Epithelial cell of proximal tubule (primary cell): ENCODE results near the gene QDPR. TPM values are rescaled to one million over a fixed set of nuclear protein-coding genes. Genes with fewer than 3 reads are reported as not detected.

Experiments
- DNase-seq: peaks from one replicate; pipeline ENCODE4 v3.0.0-alpha.2; 2011; ENCODE audit warnings: low read depth
- H3K4me3 ChIP-seq: 2 replicates; pipeline ENCODE4 v1.5.1; 2011; ENCODE audit warnings: low read depth, mild to moderate bottlenecking, low read length
- CTCF ChIP-seq: conservative IDR thresholded peaks from 2 replicates; pipeline ENCODE4 v1.5.1; 2012; ENCODE audit warnings: low read depth, mild to moderate bottlenecking, low read length
- total RNA-seq: library from RNA; depleted of rRNA; stranded (reverse); fragments of >200 nt; gene quantifications from 2 replicates; pipeline ENCODE4 v1.2.3, GENCODE V29; 2015

Gene QDPR
- total RNA-seq, 1 donor from 2014 or later = 15.7 TPM

- no peak for DNase-seq
- no peak overlapping the region for H3K4me3 ChIP-seq
- no peak for TF ChIP-seq CTCF
Measured at GRCh38 chr4:17528551-17529165, 16.8 kb upstream of the QDPR start.

- no peak overlapping the region for H3K4me3 ChIP-seq
- no peak for DNase-seq
- TF ChIP-seq CTCF = no peak
Measured at GRCh38 chr4:17526695-17527477, 15.0 kb upstream of the QDPR start.

- no peak overlapping the region for H3K4me3 ChIP-seq
- no peak for DNase-seq
- no peak for TF ChIP-seq CTCF
Measured at GRCh38 chr4:17523662-17524061, 11.8 kb upstream of the QDPR start.

- H3K4me3 ChIP-seq = no peak overlapping the region
- no peak for DNase-seq
- no peak for TF ChIP-seq CTCF
Measured at GRCh38 chr4:17521595-17521994, 9.7 kb upstream of the QDPR start.

GRCh38 chr4:17517664-17518063 lies 5.8 kb upstream of the QDPR start:
- no peak for TF ChIP-seq CTCF
- H3K4me3 ChIP-seq = no peak overlapping the region
- no peak for DNase-seq

- DNase-seq = no peak
- no peak for TF ChIP-seq CTCF
- H3K4me3 ChIP-seq = no peak overlapping the region
Measured at GRCh38 chr4:17516980-17517379, 5.1 kb upstream of the QDPR start.
